HG02973 (cell line): ENCODE results near the gene OR2G2.

Source experiments
- ATAC-seq: cut with Tn5 transposase; IDR thresholded peaks from one replicate; pipeline ENCODE4 v1.9.1; 2021; ENCODE audit warnings: moderate library complexity; ENCODE audit not compliant: unreplicated experiment

The OR2G2 gene

DNA sequence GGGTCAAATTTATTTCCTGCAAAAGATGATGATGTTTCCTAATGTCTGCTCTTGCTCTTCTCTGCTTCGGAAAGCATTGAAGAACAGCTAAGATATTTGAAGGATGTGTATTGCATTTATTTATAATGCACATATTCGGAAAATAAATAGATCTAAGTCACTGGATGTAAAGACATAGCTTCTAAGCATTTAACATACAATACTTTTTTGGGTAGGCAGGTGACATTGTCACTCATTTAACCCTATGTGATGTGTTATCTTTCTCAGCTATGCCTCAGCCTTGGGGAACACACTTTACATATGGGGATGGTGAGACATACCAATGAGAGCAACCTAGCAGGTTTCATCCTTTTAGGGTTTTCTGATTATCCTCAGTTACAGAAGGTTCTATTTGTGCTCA is at the start of gene OR2G2:
Gene OR2G2 (plus strand): TSS at position 301 of the 400 bp plus-strand sequence. CDS start 0 bp downstream, at position 301.
- no peak for ATAC-seq

DNA sequence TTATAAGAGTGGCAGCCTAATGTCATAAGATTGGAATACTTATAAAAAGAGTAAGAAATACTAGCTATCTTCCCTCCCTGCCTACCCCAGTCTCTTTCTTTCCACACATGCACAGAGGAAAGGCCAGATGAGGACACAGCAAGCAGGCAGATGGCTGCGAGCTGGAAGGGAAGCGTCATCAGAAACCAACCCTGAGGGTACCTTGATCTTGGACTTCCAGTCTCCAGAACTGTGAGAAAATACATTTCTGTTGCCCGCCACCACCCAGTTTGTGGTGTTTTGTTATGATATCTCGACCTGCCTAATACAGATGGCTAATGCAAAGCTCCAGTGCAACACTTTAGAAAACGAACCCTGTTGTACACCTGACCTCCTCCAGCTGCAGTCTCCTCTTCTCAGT is 49.6 kb upstream of the OR2G2 start:
- ATAC-seq, result no peak

- no peak for ATAC-seq
Measured at GRCh38 chr1:247539215-247539614, 48.9 kb upstream of the OR2G2 start.

GRCh38 chr1:247540581-247540980 is 47.6 kb upstream of the OR2G2 start:
- ATAC-seq, result no peak

DNA sequence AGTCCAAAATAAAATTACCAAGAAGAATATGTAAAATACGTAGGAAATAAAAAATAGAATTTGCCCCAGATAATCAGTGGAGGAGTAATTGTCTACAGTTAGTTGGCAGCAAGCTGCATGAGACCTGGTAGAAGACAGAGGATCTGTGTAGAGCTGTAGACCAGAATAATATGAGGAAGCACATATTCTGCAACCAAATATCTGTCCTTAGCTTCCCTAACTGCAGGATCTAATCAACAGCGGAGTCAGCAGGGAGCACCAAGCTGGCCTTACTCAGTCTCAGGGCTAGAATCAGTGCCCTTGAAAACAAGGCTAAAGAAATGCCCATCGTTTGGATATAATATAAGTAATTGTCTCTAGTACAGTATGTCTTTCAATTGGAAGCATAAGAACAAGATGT is 45.3 kb upstream of the OR2G2 start:
- no peak for ATAC-seq

DNA sequence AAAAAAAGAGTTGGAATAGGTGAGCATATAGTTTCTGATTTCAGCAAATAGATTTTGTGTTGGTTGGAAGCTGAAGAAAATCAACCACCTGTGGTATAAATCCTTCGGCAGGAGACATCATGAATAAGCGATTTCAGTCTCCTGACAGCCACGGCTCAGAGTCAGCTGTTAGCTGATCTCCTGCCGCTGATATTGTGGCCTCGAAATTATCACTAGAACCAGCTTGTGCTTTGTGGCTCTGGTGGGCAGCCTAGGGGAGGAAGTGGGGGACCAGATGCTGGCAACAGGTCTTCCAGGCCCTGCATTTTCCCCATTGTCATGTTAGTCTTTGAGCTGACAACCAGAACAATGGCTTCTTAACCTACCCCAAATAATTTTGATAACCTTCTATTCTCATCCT is 40.1 kb upstream of the OR2G2 start:
- ATAC-seq, result no peak

GRCh38 chr1:247548769-247549182 is 39.4 kb upstream of the OR2G2 start, which contains the start of gene GCSAML:
TSS of gene GCSAML (plus strand) at chr1:247549134. CDS start at chr1:247549192, 58 bp downstream.
- ATAC-seq, result no peak

DNA sequence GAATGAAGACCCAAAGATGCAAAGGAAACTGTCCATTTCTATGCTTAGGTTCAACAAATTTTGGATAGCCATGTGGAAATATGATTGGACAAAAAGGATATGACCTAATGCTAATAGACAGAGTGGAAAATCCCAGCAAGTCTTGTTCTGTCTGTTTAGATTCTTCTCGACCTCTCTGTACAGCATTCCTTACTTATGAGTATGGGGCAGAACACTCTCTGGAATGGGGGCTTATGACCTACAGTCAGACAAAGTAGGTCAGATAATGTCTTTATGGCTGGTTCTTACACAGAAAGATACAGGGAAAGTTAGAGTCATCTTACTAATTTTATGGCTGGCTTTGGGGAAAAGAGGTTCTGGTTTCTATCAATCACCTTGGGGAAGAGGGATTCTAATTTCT is 36.4 kb upstream of the OR2G2 start:
- ATAC-seq, result no peak

GRCh38 chr1:247552231-247552630 is 35.9 kb upstream of the OR2G2 start:
- no peak for ATAC-seq

DNA sequence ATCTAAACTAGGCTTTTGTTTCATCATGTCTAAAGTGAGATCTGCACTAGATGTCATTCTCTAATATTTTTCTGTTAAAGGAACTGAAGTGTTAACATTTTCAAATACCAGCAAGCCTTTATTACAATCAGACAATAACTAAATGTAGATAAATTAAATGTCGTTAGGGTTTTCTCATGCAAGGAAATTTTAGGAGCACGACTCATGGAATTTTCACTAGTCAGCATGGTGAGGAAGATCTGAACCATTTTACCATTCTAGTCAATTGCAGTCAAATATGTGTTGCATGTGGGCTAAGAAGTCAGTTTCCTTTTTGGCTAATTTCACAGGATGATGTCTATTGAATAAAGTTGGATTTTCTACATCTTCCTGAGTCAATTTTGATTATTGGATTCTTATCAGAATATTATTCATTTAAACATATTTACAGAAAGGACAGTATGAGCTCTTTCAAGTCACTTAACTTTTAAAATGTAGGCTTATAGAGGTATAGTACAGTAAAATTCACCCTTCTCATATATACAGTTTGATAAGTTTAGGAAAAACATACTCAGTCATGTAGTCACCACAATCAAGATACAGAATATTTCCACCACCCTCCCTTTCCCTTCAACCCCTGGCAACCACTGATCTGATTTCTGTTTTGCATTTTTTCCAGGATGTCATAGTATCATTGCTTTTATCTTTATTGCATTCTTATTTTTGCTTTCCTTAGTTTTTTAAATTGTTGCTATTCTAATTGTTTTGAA is 30.1 kb upstream of the OR2G2 start:
- no peak for ATAC-seq

- ATAC-seq, result no peak
Measured at GRCh38 chr1:247561711-247562110, 26.4 kb upstream of the OR2G2 start.

DNA sequence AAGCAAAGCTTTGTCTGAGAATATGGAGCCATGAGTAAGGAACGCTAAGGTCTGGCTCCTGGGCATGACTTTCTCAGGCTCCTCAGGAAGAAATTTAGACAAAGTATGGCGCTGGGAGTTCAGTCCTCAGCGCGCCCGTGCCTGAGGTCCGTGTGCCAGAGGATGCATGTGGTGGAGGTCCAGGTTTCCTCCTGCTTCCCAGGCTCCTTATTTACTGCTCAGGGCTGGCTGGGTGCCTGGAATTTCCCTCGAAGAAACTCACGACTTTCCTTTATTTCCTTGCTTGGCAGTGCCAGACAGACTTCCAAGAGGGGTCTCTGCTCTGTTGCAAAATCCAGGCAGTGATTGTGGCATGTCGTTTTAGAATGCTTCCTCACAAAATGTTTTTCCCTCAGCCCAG is 26.0 kb upstream of the OR2G2 start:
- ATAC-seq, result no peak

GRCh38 chr1:247574236-247574635 is 13.9 kb upstream of the OR2G2 start:
- ATAC-seq, result no peak

- no peak for ATAC-seq
Measured at GRCh38 chr1:247574664-247575063, 13.5 kb upstream of the OR2G2 start.

DNA sequence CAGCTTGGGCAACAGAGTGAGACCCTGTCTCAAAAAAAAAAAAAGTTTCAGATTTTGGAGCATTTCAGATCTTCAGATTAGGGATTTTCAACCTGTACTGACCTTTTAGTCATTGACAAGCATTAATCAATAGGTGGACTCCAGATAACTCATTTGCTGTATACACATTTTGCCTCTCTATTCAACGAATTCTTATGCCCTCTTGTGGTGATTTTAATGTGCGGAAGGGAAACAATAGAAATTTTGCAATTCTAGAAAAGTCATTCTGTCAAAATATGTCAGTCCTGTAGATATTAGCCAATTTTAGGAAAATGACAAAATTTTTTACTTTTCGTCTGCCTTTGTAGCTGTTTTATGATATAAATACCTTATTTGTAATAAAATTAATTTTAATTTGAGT is 11.6 kb upstream of the OR2G2 start:
- no peak for ATAC-seq

DNA sequence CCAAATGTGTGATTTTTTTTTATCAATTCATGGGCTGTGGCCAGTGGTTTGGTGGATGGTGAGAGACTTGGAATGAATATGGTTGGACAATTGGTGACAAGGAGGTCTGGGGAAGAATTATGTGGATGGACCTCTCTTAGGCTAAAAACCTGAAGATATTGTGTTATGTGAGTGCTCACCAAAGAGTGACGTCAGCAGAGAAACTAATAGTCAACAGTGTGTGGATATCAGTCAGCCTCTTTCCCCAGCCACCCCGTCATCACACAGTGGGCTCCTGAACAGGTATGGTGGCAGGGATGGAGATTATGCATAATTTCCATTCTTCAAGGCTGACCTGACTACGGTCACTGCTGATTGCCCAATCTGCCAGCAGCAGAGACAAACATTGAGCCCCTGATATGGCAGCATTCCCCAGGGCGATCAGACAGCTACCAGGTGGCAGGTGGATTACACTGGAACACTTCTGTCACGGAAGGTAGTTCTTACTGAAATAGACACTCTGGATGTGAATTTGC is 9.2 kb upstream of the OR2G2 start:
- no peak for ATAC-seq

DNA sequence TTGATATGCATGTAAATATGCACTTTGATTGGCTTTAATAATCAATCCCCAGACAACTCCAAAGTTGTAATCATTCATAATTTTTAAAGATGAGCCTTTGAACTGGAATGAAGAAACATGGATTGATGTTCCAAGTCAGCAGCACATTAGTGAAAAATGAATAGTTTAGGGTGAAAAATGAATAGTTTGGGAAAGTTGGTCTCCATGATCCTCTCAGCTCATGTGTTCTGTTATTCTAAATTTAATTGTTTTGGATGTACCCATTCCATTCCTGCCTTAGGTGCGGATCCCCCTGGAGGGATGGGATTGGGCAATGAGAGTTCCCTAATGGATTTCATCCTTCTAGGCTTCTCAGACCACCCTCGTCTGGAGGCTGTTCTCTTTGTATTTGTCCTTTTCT is 17.1 kb downstream of the OR2G2 start, which contains the start of gene OR2G3:
Gene OR2G3 (plus strand): TSS at position 301 of the 400 bp plus-strand sequence. CDS start 0 bp downstream, at position 301.
- no peak for ATAC-seq

GRCh38 chr1:247613405-247613804 is 25.2 kb downstream of the OR2G2 start:
- ATAC-seq, result no peak

- ATAC-seq, result no peak
Measured at GRCh38 chr1:247614625-247615024, 26.5 kb downstream of the OR2G2 start.

DNA sequence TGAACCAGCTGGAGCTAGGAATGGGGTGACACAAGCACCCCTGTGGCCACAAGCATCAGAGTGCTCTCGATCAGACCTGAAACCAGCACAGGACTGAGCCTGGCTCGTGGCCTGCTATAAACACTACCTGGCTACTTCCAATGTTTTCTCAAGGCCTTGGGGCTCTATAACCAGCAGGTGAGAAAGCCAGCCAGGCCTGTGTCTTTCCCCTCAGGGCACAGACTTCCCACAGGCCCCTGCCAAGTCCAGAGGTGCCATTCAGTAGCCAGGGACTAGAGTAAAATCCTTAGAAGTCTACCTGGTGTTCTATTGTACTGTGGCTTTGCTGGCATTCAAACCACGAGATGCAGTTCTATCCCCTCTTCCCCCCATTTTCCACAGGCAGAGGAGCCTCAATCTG is 39.8 kb downstream of the OR2G2 start:
- no peak for ATAC-seq

DNA sequence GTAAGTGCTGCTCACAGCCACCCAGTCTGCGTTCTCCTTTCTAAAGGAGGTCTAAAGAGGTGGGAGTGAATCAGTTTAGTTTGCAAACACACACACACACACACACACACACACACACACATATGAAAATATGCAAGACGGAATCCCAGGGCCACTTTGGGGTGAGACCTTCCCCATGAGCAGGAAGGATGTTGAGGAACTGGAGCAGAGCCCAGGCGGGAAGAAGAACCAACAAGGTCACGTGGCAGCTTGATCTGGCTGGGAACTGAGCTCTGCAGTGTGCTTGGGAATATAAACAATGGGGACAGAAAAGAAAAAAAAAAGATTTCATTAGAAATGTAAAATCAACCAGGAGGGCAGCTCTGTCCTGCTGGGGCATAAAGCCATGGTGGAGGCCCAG is 49.9 kb downstream of the OR2G2 start:
- ATAC-seq, result no peak

DNA sequence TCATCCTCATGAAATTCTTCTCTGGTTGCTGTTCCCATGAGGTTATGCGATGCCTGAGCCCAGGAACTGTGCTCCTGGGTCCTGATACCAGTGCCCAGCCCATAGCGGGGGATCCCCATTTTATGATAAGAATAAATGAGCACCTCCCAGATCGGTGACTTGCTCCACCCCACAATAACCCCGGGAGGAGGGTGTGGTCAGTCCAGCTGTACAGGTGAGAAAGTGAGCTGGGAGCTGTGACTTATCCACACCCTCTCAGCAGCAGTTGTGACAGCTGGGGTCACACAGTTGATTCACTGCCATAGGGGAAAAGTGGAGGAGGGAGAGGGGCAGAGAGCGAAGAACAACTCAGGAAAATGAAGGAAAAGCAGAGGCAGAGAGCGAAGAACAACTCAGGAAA is 50.6 kb downstream of the OR2G2 start:
- ATAC-seq, result no peak
